Thymus (tissue), 11 donors: ENCODE results near the gene RYR1. TPM values are rescaled to one million over a fixed set of nuclear protein-coding genes. Genes with fewer than 3 reads are reported as not detected.
A peak's percentile ranks its signal among the peaks of the same experiment; 100 is the strongest.
"Not testable (repeated sequence)": the region's sequence is repeated elsewhere in the genome, so short reads cannot be mapped to it uniquely, and the experiment has no call there.

ENCODE experiments used
- DNase-seq, 9 donors: peaks; one replicate each; pipeline ENCODE4 v3.0.0-alpha.2; 2013; ENCODE audit warnings: low spot score in 9 of 9, low read depth in 6 of 9, missing footprints in 1 of 9
- H3K27ac ChIP-seq, 2 donors: one replicate each; pipeline ENCODE4 v1.5.1; 2013; ENCODE audit warnings: control low read depth in 1 of 2, low read depth in 1 of 2, low read length in 1 of 2, mild to moderate bottlenecking in 1 of 2, moderate library complexity in 1 of 2
- H3K27me3 ChIP-seq, 2 donors: one replicate each; pipeline ENCODE4 v1.5.1; 2013; ENCODE audit warnings: low read length in 1 of 2; ENCODE audit not compliant: control insufficient read depth in 2 of 2, insufficient read depth in 1 of 2
- H3K36me3 ChIP-seq, 2 donors: one replicate each; pipeline ENCODE4 v1.5.1; 2013; ENCODE audit warnings: low read length in 1 of 2, mild to moderate bottlenecking in 1 of 2, moderate library complexity in 1 of 2; ENCODE audit not compliant: control insufficient read depth in 2 of 2, insufficient read depth in 2 of 2
- H3K4me1 ChIP-seq, 2 donors: one replicate each; pipeline ENCODE4 v1.5.1; 2013; ENCODE audit warnings: low read length in 2 of 2; ENCODE audit not compliant: control insufficient read depth in 2 of 2, insufficient read depth in 2 of 2
- H3K4me3 ChIP-seq, 2 donors: one replicate each; pipeline ENCODE4 v1.5.1; 2013; ENCODE audit warnings: low read length in 2 of 2, control low read depth in 1 of 2, mild to moderate bottlenecking in 1 of 2
- H3K9me3 ChIP-seq, 2 donors: one replicate each; pipeline ENCODE4 v1.5.1; 2013; ENCODE audit warnings: low read length in 1 of 2, mild to moderate bottlenecking in 1 of 2; ENCODE audit not compliant: control insufficient read depth in 2 of 2, insufficient read depth in 1 of 2
- WGBS: extraction: QIAGEN DNeasy Blood & Tissue Kit; methylation state at CpG from one replicate; pipeline ENCODE4 v1.1.7; 2013; 5-methylcytosine and 5-hydroxymethylcytosine counted together
- polyA plus RNA-seq: library from polyadenylated mRNA; stranded (reverse); fragments of 200-250 nt; gene quantifications from one replicate; pipeline ENCODE4 v1.2.3, GENCODE V29; 2013
- total RNA-seq: library from RNA; stranded (reverse); fragments of 120-200 nt; gene quantifications from one replicate; pipeline ENCODE4 v1.2.4, GENCODE V29; 2013
- donor health status: healthy.

RYR1 gene
- total and polyA plus RNA-seq, 2 donors: 1.1 to 1.8 TPM

DNA sequence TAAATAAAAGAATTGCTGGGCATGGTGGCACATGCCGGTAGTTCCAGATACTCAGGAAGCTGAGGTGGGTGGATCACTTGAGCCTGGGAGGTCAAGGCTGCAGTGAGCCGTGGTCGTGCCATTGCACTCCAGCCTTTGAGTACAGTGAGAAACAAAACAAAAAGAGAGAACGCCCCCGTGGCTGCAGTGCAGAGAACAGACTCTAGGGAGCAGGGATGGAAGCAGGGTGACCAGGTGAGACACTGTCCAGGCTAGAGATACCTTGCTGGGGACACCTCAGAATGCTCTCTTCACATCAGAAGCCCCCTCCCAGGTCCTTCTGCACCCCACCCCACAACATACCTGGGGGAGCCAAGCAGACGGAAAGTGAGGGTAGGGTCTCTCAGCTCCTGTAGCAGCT is 159.4 kb downstream of the RYR1 start:
- no peak overlapping the region for H3K4me3 ChIP-seq
- no peaks in the 10 kb centered on the region for H3K27me3 ChIP-seq
- WGBS: 97% methylated on average over 6 of the region's 6 CpGs
- DNase-seq: no peak
- H3K4me1 ChIP-seq: peaks cover 0 to 3% of the 10 kb centered on the region in 2 donors
- H3K9me3 ChIP-seq: peaks cover 0 to 4% of the 10 kb centered on the region in 2 donors
- H3K27ac ChIP-seq: no peak overlapping the region
- H3K36me3 ChIP-seq: peaks cover 10 to 49% of the 10 kb centered on the region in 2 donors

DNA sequence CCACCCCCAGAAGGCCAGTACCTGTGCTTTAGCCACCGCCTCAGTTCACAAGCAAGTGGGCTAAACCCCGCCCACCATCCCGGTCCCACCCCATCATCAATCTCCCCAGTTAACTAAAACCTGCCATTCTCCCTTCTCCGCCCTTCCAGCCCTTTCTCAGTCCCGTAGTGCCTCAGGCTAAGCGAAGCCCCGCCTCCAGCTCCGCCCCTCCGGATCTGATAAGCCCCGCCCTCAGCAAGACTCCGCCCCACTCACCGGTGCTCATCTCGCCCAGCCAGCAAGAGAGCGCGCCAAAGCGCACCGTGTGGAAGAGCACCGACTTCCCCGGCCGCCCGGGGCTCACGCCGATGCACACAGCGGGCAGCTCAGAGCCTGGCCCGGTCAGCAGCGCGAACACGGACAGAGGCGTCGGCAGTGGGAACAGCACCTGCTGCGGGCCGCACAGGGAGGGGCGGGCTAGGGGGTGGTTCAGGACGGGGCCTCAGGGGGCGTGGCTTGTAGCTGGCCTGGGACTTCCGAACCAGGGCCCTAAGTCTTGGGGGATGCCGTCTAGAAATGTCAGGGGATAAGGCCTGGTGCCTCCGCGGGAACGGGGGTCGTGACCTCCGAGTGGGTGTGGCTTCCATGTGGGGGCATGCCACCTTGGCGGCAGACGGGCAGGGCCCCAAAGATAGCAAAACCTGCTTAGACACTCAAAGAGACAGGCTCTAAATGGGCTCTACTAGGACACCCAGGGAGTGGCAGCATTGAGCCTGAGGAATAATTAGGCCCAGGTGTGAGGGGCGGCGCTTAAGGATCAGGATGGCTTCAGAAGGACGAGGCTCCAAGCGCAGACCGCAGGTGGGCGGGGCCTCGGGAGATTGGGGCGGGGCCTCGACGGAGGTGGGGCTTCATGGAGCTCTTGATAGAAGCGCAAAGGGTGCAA is 162.8 kb downstream of the RYR1 start:
- no peak overlapping the region for H3K4me3 ChIP-seq
- H3K36me3 ChIP-seq: peaks cover 10 to 49% of the 10 kb centered on the region in 2 donors
- no peaks in the 10 kb centered on the region for H3K27me3 ChIP-seq
- peaks cover 0 to 4% of the 10 kb centered on the region in 2 donors for H3K9me3 ChIP-seq
- H3K27ac ChIP-seq: no peak overlapping the region
- peak in 2 of 9 donors; percentile 10 to 29 for DNase-seq
- H3K4me1 ChIP-seq: peaks cover 0 to 3% of the 10 kb centered on the region in 2 donors
- 89% methylated on average over 55 of the region's 55 CpGs for WGBS

DNA sequence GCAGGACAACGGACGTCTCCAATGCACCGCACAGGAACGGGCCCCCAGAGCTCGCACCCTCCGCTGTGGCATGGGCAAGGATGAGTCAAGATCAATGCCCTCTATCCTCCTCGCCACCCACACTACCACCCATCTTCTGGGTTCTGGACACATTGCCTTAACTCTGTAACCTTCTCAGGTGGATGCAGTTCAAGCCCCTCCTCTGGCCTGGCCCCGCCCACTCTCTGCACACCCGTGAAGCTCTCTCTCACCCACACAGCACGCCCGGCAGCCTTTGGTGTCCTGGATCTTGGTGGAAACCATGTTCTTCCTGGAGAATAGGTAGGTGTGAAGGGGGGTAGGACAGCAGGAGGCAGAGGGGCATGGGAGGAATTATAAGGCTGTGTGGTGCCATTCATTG is 163.6 kb downstream of the RYR1 start:
- Histone ChIP-seq H3K27ac (no peak overlapping the region), H3K9me3 (peaks cover 0 to 4% of the 10 kb centered on the region in 2 donors), H3K4me3 (no peak overlapping the region), H3K36me3 (peaks cover 10 to 48% of the 10 kb centered on the region in 2 donors), H3K27me3 (no peaks in the 10 kb centered on the region), H3K4me1 (peaks cover 0 to 3% of the 10 kb centered on the region in 2 donors)
- WGBS: 96% methylated on average over 11 of the region's 11 CpGs
- no peak for DNase-seq

GRCh38 chr19:38599722-38600121 is 166.2 kb downstream of the RYR1 start:
- H3K36me3 ChIP-seq: peaks cover 7 to 31% of the 10 kb centered on the region in 2 donors
- peaks cover 0 to 3% of the 10 kb centered on the region in 2 donors for H3K4me1 ChIP-seq

GRCh38 chr19:38602856-38603255 is 169.4 kb downstream of the RYR1 start:
- WGBS: 96% methylated on average over 5 of the region's 5 CpGs
- H3K4me1 ChIP-seq, DNase-seq, H3K9me3 ChIP-seq, H3K27ac ChIP-seq, H3K4me3 ChIP-seq, H3K27me3 ChIP-seq: not testable (repeated sequence)
- H3K36me3 ChIP-seq: peaks cover 2 to 32% of the 10 kb centered on the region in 2 donors

More at GRCh38 chr19:38599722-38600121, 166.2 kb downstream of the RYR1 start:
- WGBS: 96% methylated on average over 11 of the region's 11 CpGs
- H3K27ac ChIP-seq: no peak overlapping the region
- DNase-seq: no peak
- H3K27me3 ChIP-seq: no peaks in the 10 kb centered on the region
- H3K4me3 ChIP-seq: no peak overlapping the region
- H3K9me3 ChIP-seq: peaks cover 0 to 4% of the 10 kb centered on the region in 2 donors

DNA sequence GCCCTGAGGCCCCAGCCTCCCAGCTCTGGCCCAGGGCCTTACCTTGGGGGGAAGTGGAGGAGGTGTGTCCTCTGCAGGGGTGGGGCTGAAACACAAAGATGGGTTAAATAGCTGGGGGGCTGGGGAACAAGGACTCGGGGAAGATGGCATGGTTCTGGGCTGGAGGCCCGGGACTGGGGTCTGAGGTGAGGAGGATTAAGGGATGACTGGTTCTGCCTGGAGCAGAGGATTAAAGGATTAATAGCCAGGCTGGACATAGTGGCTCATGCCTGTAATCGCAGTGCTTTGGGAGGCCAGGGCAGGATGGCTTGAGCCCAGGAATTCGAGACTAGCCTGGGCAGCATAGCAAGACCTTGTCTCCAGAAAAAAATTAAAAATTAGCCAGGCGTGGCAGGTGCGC is 172.6 kb downstream of the RYR1 start:
- Histone ChIP-seq H3K9me3 (no peaks in the 10 kb centered on the region), H3K36me3 (peaks cover 9 to 47% of the 10 kb centered on the region in 2 donors), H3K4me3 (no peak overlapping the region), H3K27ac (no peak overlapping the region), H3K4me1 (no peaks in the 10 kb centered on the region), H3K27me3 (no peaks in the 10 kb centered on the region)
- DNase-seq: no peak
- WGBS: 96% methylated on average over 6 of the region's 6 CpGs

DNA sequence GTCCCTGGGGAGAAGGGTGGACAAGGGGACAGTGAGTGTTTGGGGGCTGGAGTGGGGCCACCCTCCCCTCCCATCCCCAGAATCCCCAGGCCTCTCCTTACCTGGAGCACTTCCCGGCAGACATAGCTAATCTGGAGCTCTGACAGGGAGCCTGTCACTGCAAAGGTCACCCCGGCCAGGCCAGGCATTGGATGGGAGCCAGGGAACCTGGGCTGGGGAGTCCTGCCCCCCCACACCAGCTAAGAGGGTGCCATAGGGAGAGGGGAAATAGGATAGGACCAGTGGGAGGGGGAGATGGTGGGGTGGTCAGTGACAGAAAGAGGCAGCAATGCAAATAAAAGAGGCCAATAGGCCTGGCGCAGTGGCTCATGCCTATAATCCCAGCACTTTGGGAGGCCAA is 180.8 kb downstream of the RYR1 start:
- WGBS: 95% methylated on average over 3 of the region's 3 CpGs
- no peak for DNase-seq
- H3K4me3 ChIP-seq: no peak overlapping the region
- H3K36me3 ChIP-seq: peaks cover 9 to 36% of the 10 kb centered on the region in 2 donors
- peaks cover 6 to 16% of the 10 kb centered on the region in 2 donors for H3K4me1 ChIP-seq
- H3K27ac ChIP-seq: no peak overlapping the region
- H3K9me3 ChIP-seq: peaks cover 0 to 6% of the 10 kb centered on the region in 2 donors
- no peaks in the 10 kb centered on the region for H3K27me3 ChIP-seq

- Histone ChIP-seq H3K27me3 (no peaks in the 10 kb centered on the region), H3K4me3 (no peak overlapping the region), H3K9me3 (peaks cover 0 to 6% of the 10 kb centered on the region in 2 donors), H3K36me3 (peaks cover 5 to 32% of the 10 kb centered on the region in 2 donors), H3K27ac (no peak overlapping the region), H3K4me1 (peaks cover 14 to 24% of the 10 kb centered on the region in 2 donors)
- WGBS: 88% methylated on average over 7 of the region's 7 CpGs
- no peak for DNase-seq
Measured at GRCh38 chr19:38615007-38615581, 181.6 kb downstream of the RYR1 start.

DNA sequence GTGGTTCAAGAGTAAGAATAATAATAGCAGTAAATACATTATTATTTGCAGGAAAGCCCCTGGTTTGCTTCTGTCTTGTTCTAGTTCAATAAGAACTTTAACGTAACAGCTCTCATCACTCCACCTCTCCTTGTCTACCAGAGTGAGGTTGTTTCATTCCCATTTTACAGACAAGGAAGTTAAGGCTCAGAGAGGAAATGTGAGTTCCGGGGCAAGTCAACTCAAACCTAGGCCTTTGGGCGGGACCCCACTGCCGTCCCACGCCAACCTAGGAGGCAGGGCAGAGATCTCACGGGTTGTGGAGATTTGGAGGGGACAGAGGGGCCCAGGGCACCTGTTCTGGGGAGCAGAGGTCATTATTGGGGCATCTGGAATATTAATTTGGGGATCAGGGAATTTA is 182.8 kb downstream of the RYR1 start:
- Histone ChIP-seq H3K9me3 (peaks cover 0 to 6% of the 10 kb centered on the region in 2 donors), H3K27ac (no peak overlapping the region), H3K27me3 (no peaks in the 10 kb centered on the region), H3K4me1 (peaks cover 15 to 26% of the 10 kb centered on the region in 2 donors), H3K36me3 (peaks cover 11 to 35% of the 10 kb centered on the region in 2 donors), H3K4me3 (no peak overlapping the region)
- no peak for DNase-seq
- WGBS: 97% methylated on average over 6 of the region's 6 CpGs
